Mucosa of rectum (tissue), 2 donors: ENCODE results near the gene CLHC1.

Source experiments
- H3K27ac ChIP-seq, 2 donors: one replicate each; pipeline ENCODE4 v1.7.0; 2013; ENCODE audit warnings: inconsistent platforms in 2 of 2, low read depth in 2 of 2, low read length in 2 of 2
- H3K27me3 ChIP-seq, 2 donors: one replicate each; pipeline ENCODE4 v1.7.0; 2013; ENCODE audit warnings: low read length in 2 of 2; ENCODE audit not compliant: control insufficient read depth in 2 of 2, insufficient read depth in 2 of 2
- H3K36me3 ChIP-seq, 2 donors: one replicate each; pipeline ENCODE4 v1.7.0; 2013; ENCODE audit warnings: low read length in 2 of 2; ENCODE audit not compliant: control insufficient read depth in 2 of 2, insufficient read depth in 2 of 2
- H3K4me1 ChIP-seq, 2 donors: one replicate each; pipeline ENCODE4 v1.7.0; 2013; ENCODE audit warnings: low read length in 2 of 2, mild to moderate bottlenecking in 1 of 2; ENCODE audit not compliant: control insufficient read depth in 2 of 2, insufficient read depth in 2 of 2
- H3K4me3 ChIP-seq, 2 donors: one replicate each; pipeline ENCODE4 v1.7.0; 2013; ENCODE audit warnings: low read length in 2 of 2
- H3K9ac ChIP-seq, 2 donors: one replicate each; pipeline ENCODE4 v1.7.0; 2013; ENCODE audit warnings: low read length in 2 of 2, low read depth in 1 of 2, mild to moderate bottlenecking in 1 of 2
- H3K9me3 ChIP-seq, 2 donors: one replicate each; pipeline ENCODE4 v1.7.0; 2013; ENCODE audit warnings: low read length in 2 of 2; ENCODE audit not compliant: control insufficient read depth in 2 of 2
- donor health status: healthy.
- donor health status: Normal muscosa, but diverticular disease.

Gene CLHC1

DNA sequence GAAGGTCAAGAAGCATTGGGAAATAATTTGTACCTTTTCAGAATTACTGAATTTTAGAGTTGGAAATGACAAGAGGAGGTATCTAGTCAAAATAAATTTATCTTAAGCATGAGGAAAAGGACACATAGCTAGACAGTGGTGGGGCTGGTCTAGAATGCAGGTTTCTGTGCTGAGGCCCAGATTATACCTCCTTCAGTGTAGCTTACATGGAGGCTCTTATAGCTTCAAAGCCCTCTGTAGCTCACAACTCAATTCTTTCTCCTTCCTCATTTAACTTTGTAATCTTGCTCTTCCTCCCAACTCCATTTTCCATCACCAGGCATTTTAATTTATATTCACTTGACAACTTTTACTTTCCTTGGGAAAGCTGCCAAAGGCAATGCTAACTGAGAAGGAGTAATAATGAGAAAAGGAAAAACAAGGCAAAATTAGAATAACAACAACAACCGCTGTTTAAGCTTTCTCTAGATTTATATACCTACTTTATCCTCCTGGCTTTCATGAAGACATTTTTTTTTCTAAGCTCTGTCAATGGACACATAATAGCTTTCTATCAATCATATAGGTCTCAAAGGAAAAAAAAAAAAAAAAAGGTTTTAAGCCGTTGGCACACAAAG, 58.5 kb downstream of the CLHC1 start:
- Histone ChIP-seq H3K9me3 (no peaks in the 10 kb centered on the region), H3K27ac (no peak overlapping the region), H3K4me1 (no peaks in the 10 kb centered on the region), H3K27me3 (no peaks in the 10 kb centered on the region), H3K36me3 (no peaks in the 10 kb centered on the region), H3K9ac (no peak overlapping the region), H3K4me3 (no peak overlapping the region)

DNA sequence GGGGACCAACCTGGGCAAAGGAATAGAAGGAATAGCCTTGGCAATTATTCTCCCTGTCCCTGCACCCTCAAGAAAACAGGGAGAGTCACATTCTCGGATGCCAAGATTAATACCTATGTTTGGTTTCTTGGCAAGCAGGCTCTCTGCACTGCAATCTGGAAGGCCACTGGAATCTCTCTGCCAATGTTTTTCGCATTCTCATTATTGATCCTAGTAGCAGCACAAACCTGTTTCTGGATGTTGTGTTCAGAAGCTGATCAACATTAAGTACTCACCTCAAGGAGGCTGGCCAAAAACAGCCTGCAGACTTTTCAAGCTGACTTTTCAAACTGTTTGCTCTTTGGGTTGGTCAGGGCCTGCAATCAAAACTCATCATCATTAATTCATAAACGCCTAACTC, 62.2 kb downstream of the CLHC1 start:
- Histone ChIP-seq H3K27ac (no peak overlapping the region), H3K9ac (no peak overlapping the region), H3K4me1 (peaks cover 15% of the 10 kb centered on the region in 2 donors), H3K27me3 (no peaks in the 10 kb centered on the region), H3K36me3 (no peaks in the 10 kb centered on the region), H3K4me3 (no peak overlapping the region), H3K9me3 (no peaks in the 10 kb centered on the region)

DNA sequence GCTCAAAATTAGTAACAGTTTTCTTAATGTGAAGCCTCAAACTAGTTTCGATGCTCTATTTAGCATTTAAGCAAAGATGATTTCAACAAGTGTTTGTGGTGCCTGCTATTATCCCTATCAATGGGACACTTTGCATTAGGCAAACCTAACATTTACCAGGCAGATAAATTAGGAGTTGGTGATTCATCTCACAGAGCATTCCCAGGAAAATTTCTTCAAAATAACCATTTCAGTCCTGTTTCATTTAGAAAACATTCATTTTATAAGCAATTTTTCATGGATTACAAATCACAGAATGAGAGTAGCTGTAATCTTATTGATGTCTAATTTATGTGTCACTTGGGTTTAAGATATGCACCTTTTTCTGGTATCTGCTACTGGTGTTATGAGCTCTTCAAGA, 62.7 kb downstream of the CLHC1 start:
- H3K4me1 ChIP-seq = peaks cover 18 to 21% of the 10 kb centered on the region in 2 donors

DNA sequence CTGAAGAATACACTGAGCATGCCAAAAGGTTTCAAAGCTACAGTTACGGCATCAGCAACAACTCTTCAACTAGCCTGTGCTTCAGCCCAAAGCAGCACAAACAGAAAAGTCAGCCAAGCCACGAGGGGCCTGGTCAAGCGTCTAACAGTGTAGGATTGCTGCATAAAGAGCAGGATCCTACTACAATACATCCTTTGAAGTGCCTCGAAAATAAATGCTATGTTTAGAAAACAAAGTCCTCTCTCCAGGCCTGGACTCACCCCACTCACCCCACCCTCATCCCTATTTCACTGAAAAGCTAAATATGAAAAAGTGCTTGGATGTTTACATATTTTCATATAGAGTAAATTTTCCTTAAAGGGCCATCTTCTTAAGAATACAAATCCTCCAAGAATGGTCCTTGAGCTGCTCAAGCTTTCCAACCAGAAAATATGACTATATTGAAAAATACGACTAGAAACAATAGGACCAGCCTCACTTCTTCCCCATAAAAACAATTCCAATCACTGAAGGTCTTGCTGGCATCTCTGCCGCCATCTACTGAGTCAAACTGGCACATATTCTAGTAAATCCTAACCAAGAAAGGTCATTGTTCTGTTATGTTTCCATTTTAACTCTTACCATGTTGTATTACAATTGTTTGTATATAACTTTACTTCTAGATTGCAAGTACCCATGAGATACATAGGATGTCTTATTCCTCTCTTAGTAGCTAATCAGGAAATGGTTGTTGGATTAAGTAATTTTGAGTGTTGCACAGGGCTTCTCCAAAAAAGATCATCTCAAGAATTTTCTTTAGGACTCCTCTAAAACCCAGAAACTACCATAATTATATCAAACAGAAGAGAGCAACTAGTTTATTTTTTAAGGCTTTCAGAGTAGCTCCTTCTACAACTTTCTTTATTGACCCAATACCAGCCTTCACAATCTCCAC, 63.6 kb downstream of the CLHC1 start:
- H3K27ac ChIP-seq = peak overlapping the region; percentile 15 to 45
- no peak overlapping the region for H3K9ac ChIP-seq
- no peaks in the 10 kb centered on the region for H3K27me3 ChIP-seq
- H3K9me3 ChIP-seq = no peaks in the 10 kb centered on the region
- H3K4me1 ChIP-seq = peaks cover 27 to 30% of the 10 kb centered on the region in 2 donors
- no peaks in the 10 kb centered on the region for H3K36me3 ChIP-seq
- no peak overlapping the region for H3K4me3 ChIP-seq

More for the DNA sequence above, 62.7 kb downstream of the CLHC1 start:
- Histone ChIP-seq H3K36me3 (no peaks in the 10 kb centered on the region), H3K9ac (no peak overlapping the region), H3K27me3 (no peaks in the 10 kb centered on the region), H3K27ac (no peak overlapping the region), H3K4me3 (no peak overlapping the region), H3K9me3 (no peaks in the 10 kb centered on the region)

DNA sequence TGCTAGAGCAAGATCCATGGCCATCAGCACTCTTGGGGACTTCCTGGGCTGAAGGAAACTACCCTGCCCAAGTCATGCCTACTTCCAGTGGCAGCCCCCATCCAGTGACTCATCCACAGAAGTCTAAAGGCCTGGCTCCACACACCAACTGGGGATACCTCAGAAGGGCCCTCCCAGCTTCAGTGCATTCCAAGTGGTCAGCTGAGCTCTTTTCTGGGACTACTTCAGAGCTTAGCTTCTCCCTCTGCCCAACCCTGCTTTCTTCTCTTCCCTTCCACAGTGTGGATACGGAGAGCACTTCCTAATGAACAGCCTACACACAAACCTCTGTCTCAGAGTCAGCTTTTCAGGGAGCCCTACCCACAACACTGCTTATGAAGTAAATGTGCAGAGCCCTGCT, 66.5 kb downstream of the CLHC1 start:
- Histone ChIP-seq H3K4me1 (peaks cover 36 to 37% of the 10 kb centered on the region in 2 donors), H3K36me3 (no peaks in the 10 kb centered on the region), H3K27ac (no peak overlapping the region)

DNA sequence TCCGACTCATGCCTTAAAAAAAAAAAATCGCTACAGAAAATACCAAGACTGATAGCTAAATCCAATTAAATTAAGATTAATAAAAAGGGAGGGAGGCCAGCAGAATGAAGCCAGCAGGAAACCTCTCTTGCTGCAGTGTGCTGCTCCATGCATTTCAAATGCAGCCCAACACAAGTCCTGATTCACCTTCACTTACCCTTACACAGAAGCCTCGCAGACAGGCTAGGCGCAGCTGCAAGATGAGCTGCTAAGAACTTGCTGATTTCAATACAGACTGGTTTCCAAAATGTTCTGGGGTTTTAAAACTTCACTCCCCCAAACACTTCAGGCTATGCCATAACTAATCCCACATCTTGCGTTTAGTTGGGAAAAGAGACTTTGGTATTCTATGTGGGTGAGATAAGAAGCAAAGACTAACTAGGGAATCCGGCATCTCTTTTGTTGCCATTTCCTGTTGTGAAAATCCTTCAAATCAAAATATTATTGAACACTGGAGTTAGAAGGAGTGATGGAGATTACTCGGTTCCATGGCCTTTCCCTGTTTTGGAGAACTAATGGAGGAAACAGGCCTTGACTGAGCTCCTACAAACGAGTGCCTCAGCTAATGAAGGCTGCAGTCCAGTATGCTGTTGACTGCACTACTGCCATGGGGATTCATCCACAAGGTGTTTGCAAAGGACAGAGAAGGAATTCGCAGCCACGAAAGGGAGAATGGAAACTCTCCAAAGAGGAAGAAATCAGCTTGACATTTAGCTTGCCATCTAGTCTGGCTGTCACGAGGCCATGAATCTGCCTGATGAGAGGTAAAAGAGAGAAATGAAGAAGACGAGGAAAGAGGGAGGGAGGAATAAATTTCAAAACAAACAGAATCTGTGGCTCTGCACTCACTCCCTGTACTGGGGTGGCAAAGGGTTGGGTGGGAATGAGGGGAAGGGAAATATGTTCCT, 67.3 kb downstream of the CLHC1 start:
- H3K4me3 ChIP-seq = peak overlapping the region in 1 of 2 donors; percentile 26
- no peaks in the 10 kb centered on the region for H3K27me3 ChIP-seq
- peak overlapping the region; percentile 34 to 37 for H3K9ac ChIP-seq
- peaks cover 36 to 37% of the 10 kb centered on the region in 2 donors for H3K4me1 ChIP-seq
- H3K9me3 ChIP-seq = no peaks in the 10 kb centered on the region
- no peaks in the 10 kb centered on the region for H3K36me3 ChIP-seq
- H3K27ac ChIP-seq = peak overlapping the region in 1 of 2 donors; percentile 5

More for the DNA sequence above, 66.5 kb downstream of the CLHC1 start:
- H3K4me3 ChIP-seq = no peak overlapping the region
- no peak overlapping the region for H3K9ac ChIP-seq
- no peaks in the 10 kb centered on the region for H3K9me3 ChIP-seq
- no peaks in the 10 kb centered on the region for H3K27me3 ChIP-seq

DNA sequence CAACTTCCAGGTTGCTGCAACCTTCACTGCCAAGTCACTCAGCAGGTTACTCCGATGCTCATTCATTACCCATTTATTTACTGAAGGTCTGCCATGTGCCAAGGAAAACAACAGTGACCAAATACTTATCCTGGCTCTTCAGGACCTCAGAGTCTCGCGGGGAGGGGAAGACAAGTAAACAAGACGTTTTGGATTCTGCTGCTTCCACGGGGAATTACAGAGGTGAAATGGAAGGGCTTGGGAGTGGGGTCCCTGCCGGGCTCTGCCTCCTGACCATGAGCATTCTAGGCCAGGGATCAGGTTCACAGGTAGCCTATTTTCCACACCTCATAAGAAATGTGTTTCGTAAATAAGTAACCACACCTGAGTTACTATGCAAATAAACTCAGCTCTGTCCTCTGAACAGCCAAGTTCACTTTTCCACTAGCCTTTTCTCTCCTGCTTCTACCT, 68.1 kb downstream of the CLHC1 start:
- Histone ChIP-seq H3K9me3 (no peaks in the 10 kb centered on the region), H3K36me3 (no peaks in the 10 kb centered on the region), H3K4me1 (peaks cover 41 to 43% of the 10 kb centered on the region in 2 donors), H3K4me3 (peak overlapping the region in 1 of 2 donors; percentile 26), H3K9ac (peak overlapping the region; percentile 34 to 37), H3K27me3 (no peaks in the 10 kb centered on the region), H3K27ac (peak overlapping the region; percentile 64 to 65)

DNA sequence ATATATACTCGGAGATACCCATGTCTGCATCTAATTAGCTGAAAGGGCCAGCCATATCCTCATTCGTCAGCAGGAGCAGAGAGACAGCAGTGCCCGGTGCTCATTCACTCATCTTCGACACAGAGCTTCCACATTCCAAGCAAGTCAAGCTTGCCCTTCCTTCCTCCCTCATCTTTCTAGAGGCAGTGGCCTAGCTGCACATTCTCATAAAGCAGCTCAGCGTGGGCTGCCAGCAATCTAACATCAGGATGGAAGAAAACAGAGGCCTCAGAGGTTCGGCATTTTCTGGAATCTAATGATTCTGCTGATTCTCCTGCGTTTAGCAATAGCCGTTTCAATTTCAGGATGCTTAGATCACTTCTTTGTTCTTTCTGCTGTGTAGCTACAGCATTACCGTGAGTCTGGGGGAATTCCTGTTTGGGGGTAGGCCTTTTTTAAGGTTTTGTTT, 68.8 kb downstream of the CLHC1 start:
- Histone ChIP-seq H3K36me3 (no peaks in the 10 kb centered on the region), H3K27ac (peak overlapping the region; percentile 64 to 65), H3K4me3 (no peak overlapping the region), H3K9me3 (no peaks in the 10 kb centered on the region), H3K9ac (no peak overlapping the region), H3K27me3 (no peaks in the 10 kb centered on the region), H3K4me1 (peaks cover 43 to 46% of the 10 kb centered on the region in 2 donors)

DNA sequence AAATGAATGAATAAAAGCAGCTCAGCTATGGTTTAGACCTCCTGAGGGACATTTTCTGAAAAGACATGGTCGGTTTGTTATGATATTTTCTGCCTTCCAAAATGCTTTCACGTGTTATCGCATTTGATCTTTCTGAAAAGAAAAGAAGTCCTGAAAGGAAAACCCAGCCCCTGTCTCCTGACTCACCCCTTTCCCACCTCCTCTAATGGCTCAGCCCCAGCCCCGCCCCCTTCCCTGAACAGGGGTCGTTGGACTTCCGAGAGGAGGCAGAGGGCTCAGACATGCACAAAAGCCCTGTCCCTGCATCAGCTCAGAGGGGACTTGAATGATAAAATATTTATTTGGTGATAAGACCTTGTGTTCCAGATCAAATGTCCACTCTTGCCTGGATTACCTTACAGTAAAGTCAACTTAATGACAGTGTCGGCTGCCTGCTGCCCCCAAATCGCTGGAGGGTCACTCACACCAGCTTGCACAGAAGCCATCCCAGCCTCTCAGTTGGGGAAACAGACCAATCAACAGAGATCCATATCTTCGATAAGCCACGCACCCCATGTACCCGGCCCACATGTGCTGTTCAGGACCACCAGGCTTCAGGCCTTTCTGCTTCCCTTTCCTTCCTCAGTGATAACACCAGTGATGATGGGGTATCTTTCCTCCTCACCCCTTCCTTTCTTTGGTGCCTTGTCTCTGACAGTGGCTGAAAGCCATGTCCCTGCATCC, 69.6 kb downstream of the CLHC1 start:
- no peaks in the 10 kb centered on the region for H3K27me3 ChIP-seq
- no peak overlapping the region for H3K9ac ChIP-seq
- no peaks in the 10 kb centered on the region for H3K36me3 ChIP-seq
- no peak overlapping the region for H3K4me3 ChIP-seq
- peaks cover 43% of the 10 kb centered on the region in 2 donors for H3K4me1 ChIP-seq
- H3K27ac ChIP-seq = no peak overlapping the region
- no peaks in the 10 kb centered on the region for H3K9me3 ChIP-seq
